ENCODE results near the gene SLC17A8. TPM values are rescaled to one million over a fixed set of nuclear protein-coding genes. Genes with fewer than 3 reads are reported as not detected.

SLC17A8 gene
- total and polyA plus RNA-seq, 9 donors: 0.35 to 0.57 (median 0.45) TPM

DNA sequence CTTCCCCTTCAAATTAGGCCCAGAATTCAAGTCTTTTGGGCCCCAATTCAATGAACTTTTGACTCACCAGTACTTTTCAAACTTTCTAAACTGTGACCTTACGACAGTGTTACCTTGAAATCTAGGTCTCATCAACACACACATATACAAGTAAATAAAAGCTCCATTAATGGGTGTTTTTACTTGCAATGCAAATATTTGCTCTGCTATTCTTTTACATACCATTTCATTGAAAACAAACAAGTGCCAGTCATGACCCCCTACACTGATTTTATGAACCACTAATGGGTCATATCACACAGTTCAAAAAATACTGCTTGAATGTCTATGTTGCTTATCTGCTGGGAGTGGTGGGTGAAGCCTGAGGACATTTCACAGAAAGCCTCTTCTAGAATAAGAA, 107.7 kb downstream of the SLC17A8 start:
- no peak overlapping the region for H3K4me3 ChIP-seq (ENCODE audit: low read length)
- no peak overlapping the region for H3K27ac ChIP-seq (ENCODE audit: low read length)
- H3K4me1 ChIP-seq (ENCODE audit: control insufficient read depth, insufficient read depth, low read length): no peaks in the 10 kb centered on the region
- H3K9me3 ChIP-seq (replicated peaks; ENCODE audit: control insufficient read depth, low read depth, low read length): no peaks in the 10 kb centered on the region
- WGBS (ENCODE audit: insufficient coverage): no CpG with 5 or more reads among the region's 1 CpG
- DNase-seq: no peak
- H3K36me3 ChIP-seq (ENCODE audit: control insufficient read depth, insufficient read depth, low read length): no peaks in the 10 kb centered on the region
- H3K27me3 ChIP-seq (ENCODE audit: control insufficient read depth, insufficient read depth, low read length): no peaks in the 10 kb centered on the region

GRCh38 chr12:100468126-100468525, 111.3 kb downstream of the SLC17A8 start:
- Histone ChIP-seq H3K4me3 (ENCODE audit: low read length) (no peak overlapping the region), H3K36me3 (ENCODE audit: control insufficient read depth, insufficient read depth, low read length) (no peaks in the 10 kb centered on the region), H3K27ac (ENCODE audit: low read length) (no peak overlapping the region), H3K4me1 (ENCODE audit: control insufficient read depth, insufficient read depth, low read length) (no peaks in the 10 kb centered on the region), H3K9me3 (replicated peaks; ENCODE audit: control insufficient read depth, low read depth, low read length) (no peaks in the 10 kb centered on the region), H3K27me3 (ENCODE audit: control insufficient read depth, insufficient read depth, low read length) (no peaks in the 10 kb centered on the region)
- DNase-seq: no peak

Other genes with a start within 250 kb of the SLC17A8 start
- 20.7 TPM for gene BLTP3B, start 214.2 kb upstream of the SLC17A8 start, total RNA-seq
- gene BLTP3B, start 214.2 kb upstream of the SLC17A8 start, polyA plus RNA-seq (ENCODE audit: insufficient read depth in 1 of 8, insufficient read length in 8 of 8, low replicate concordance in 1 of 8): 10 to 100 TPM; 10.6 to 17.2 (median 13.2) TPM
- gene ACTR6, start 156.3 kb upstream of the SLC17A8 start, total RNA-seq: 20.5 TPM
- 10 to 100 TPM; 18.1 to 22.4 (median 19.5) TPM for gene ACTR6, start 156.3 kb upstream of the SLC17A8 start, polyA plus RNA-seq (ENCODE audit: insufficient read depth in 1 of 8, insufficient read length in 8 of 8, low replicate concordance in 1 of 8)
- gene DEPDC4, start 90.0 kb upstream of the SLC17A8 start, total RNA-seq: 1.6 TPM
- gene DEPDC4, start 90.0 kb upstream of the SLC17A8 start, polyA plus RNA-seq (ENCODE audit: insufficient read depth in 1 of 8, insufficient read length in 8 of 8, low replicate concordance in 1 of 8): 1 to 10 TPM in 7 of 8 donors, under 1 TPM in 1; 0.57 to 2.8 (median 1.3) TPM
- 27.6 TPM for gene SCYL2, start 89.9 kb upstream of the SLC17A8 start, total RNA-seq
- 10 to 100 TPM; 22.2 to 33.8 (median 27.0) TPM for gene SCYL2, start 89.9 kb upstream of the SLC17A8 start, polyA plus RNA-seq (ENCODE audit: insufficient read depth in 1 of 8, insufficient read length in 8 of 8, low replicate concordance in 1 of 8)
- gene NR1H4, start 116.8 kb downstream of the SLC17A8 start, total RNA-seq: 0.04 TPM
- gene NR1H4, start 116.8 kb downstream of the SLC17A8 start, polyA plus RNA-seq (ENCODE audit: insufficient read depth in 1 of 8, insufficient read length in 8 of 8, low replicate concordance in 1 of 8): 1 to 10 TPM in 1 of 8 donors, under 1 TPM in 4, not detected in 3; 0.16 to 3.4 (median 0.22) TPM
- gene GAS2L3, start 216.6 kb downstream of the SLC17A8 start, total RNA-seq: 17.5 TPM
- gene GAS2L3, start 216.6 kb downstream of the SLC17A8 start, polyA plus RNA-seq (ENCODE audit: insufficient read depth in 1 of 8, insufficient read length in 8 of 8, low replicate concordance in 1 of 8): 10 to 100 TPM; 13.4 to 25.9 (median 16.6) TPM

Data from muscle of leg (tissue), 11 donors.